ENCODE data around the gene ZNF584. TPM values are rescaled to one million over a fixed set of nuclear protein-coding genes. Genes with fewer than 3 reads are reported as not detected.

Gene ZNF584
- total RNA-seq, 2 experiments from 2014 or later, result 9.8 to 10.4 TPM

GRCh38 chr19:58381460-58382212 lies 26.8 kb upstream of the ZNF584 start:
- TSS peak; percentile 69 for BruUV-seq (replicated peaks)
- intact Hi-C loops (cut with micrococcal nuclease; ENCODE audit: unreplicated experiment), result loop anchor here (1.0 to 2.0 kb wide), 4 partner anchors 19 to 198 kb away; partner anchors contain the start of genes ERVK3-1, ZNF274, ZNF497 and ZSCAN22

GRCh38 chr19:58382997-58383603 lies 25.3 kb upstream of the ZNF584 start:
- Histone ChIP-seq H3K9me2 (ENCODE audit: insufficient read depth, low read length) (no peaks in the 10 kb centered on the region), H3K4me2 (ENCODE audit: low read length) (no peak overlapping the region), H3K9me3 (ENCODE audit: low read length) (no peaks in the 10 kb centered on the region), H3K36me3 (ENCODE audit: insufficient read depth, low read length) (peaks cover 9% of the 10 kb centered on the region), H3K4me3 (ENCODE audit: low read depth, low read length, poor library complexity, severe bottlenecking) (no peak overlapping the region), H3K4me1 (ENCODE audit: insufficient read depth, low read length, poor library complexity, severe bottlenecking) (peaks cover 42% of the 10 kb centered on the region), H3K79me2 (ENCODE audit: insufficient read depth, low read depth, low read length) (peaks cover 11% of the 10 kb centered on the region), H2AFZ (ENCODE audit: low read length) (no peak overlapping the region), H4K20me1 (ENCODE audit: insufficient read depth, low read length) (peaks cover 8% of the 10 kb centered on the region; the same call in 1 of the 2 replicates), H3K27ac (ENCODE audit: low read depth, low read length, poor library complexity, severe bottlenecking) (no peak overlapping the region)
- CTCF ChIA-PET (ENCODE audit: unreplicated experiment), result no interaction called here
- no peak for TF ChIP-seq CTCF (conservative IDR thresholded peaks at IDR 0.05; ENCODE audit: low read length)
- no peak for TF ChIP-seq EZH2phosphoT487 (IDR thresholded peaks at IDR 0.05; ENCODE audit: borderline replicate concordance, low read depth, low read length)
- BruUV-seq (replicated peaks), result no TSS peak
- intact Hi-C loops (cut with micrococcal nuclease; ENCODE audit: unreplicated experiment), result no loop called here
- DNase-seq (ENCODE audit: low spot score), result no peak
- POLR2A ChIA-PET, result no interaction called here

More at GRCh38 chr19:58381460-58382212, 26.8 kb upstream of the ZNF584 start:
- ChIA-PET CTCF (ENCODE audit: unreplicated experiment) (interaction anchor here (0.5 to 0.6 kb wide), 2 partner anchors 31 to 917 kb away, joined by 3 to 5 read pairs; no protein-coding TSS in a partner anchor), POLR2A (interaction anchor here (0.8 to 1.2 kb wide), 2 partner anchors 10 to 146 kb away, joined by 3 to 6 read pairs; no protein-coding TSS in a partner anchor)
- TF ChIP-seq EZH2phosphoT487 (IDR thresholded peaks at IDR 0.05; ENCODE audit: borderline replicate concordance, low read depth, low read length) (no peak), CTCF (conservative IDR thresholded peaks at IDR 0.05; ENCODE audit: low read length) (no peak)
- Histone ChIP-seq H4K20me1 (ENCODE audit: insufficient read depth, low read length) (no peaks in the 10 kb centered on the region), H3K79me2 (ENCODE audit: insufficient read depth, low read depth, low read length) (no peaks in the 10 kb centered on the region; the same call in 1 of the 2 replicates), H3K4me3 (ENCODE audit: low read depth, low read length, poor library complexity, severe bottlenecking) (peak overlapping the region; percentile 71), H3K9me3 (ENCODE audit: low read length) (no peaks in the 10 kb centered on the region), H3K36me3 (ENCODE audit: insufficient read depth, low read length) (no peaks in the 10 kb centered on the region), H3K27ac (ENCODE audit: low read depth, low read length, poor library complexity, severe bottlenecking) (peak overlapping the region; percentile 24), H3K4me2 (ENCODE audit: low read length) (peak overlapping the region; percentile 72), H3K9me2 (ENCODE audit: insufficient read depth, low read length) (no peaks in the 10 kb centered on the region), H2AFZ (ENCODE audit: low read length) (no peak overlapping the region), H3K4me1 (ENCODE audit: insufficient read depth, low read length, poor library complexity, severe bottlenecking) (peaks cover 38% of the 10 kb centered on the region)
- DNase-seq (ENCODE audit: low spot score), result no peak

Data from OCI-LY7 (cell line).